Thyroid gland (tissue), 4 donors: ENCODE data around the gene UBXN2A. TPM values are rescaled to one million over a fixed set of nuclear protein-coding genes. Genes with fewer than 3 reads are reported as not detected.
A peak's percentile ranks its signal among the peaks of the same experiment; 100 is the strongest.

ENCODE experiments used
- DNase-seq, 2 donors: peaks; one replicate each; pipeline ENCODE4 v3.0.0-alpha.2; 2019
- H3K27ac ChIP-seq, 3 donors: fragments of 200-600 bp; sonication (generic); 1 replicate in 2 of 3; 2 replicates in 1 of 3; pipeline ENCODE4 v1.5.1; 2016 to 2019; ENCODE audit warnings: mild to moderate bottlenecking in 1 of 3, moderate library complexity in 1 of 3
- H3K27me3 ChIP-seq: fragments of 200-600 bp; sonication (generic); one replicate; pipeline ENCODE4 v1.5.1; 2019
- H3K36me3 ChIP-seq, 2 donors: fragments of 200-600 bp; sonication (generic); one replicate each; pipeline ENCODE4 v1.5.1; 2016 to 2019
- H3K4me1 ChIP-seq, 2 donors: fragments of 200-600 bp; sonication (generic); one replicate each; pipeline ENCODE4 v1.5.1; 2017 to 2019
- H3K4me3 ChIP-seq, 3 donors: fragments of 200-600 bp; sonication (generic); replicated peaks in 1 of 3; 1 replicate in 2 of 3; 2 replicates in 1 of 3; pipeline ENCODE4 v1.5.1; 2016; ENCODE audit warnings: mild to moderate bottlenecking in 1 of 3
- H3K9me3 ChIP-seq: fragments of 200-600 bp; sonication (generic); one replicate; pipeline ENCODE4 v1.5.1; 2017
- POLR2A ChIP-seq, 2 donors: fragments of 450-650 bp; IDR thresholded peaks; one replicate each; pipeline ENCODE4 v1.6.1; 2017; ENCODE audit warnings: antibody characterized with exemption in 2 of 2, mild to moderate bottlenecking in 2 of 2, moderate library complexity in 1 of 2
- WGBS, 2 donors: methylation state at CpG; one replicate each; pipeline ENCODE4 v1.1.5; 2017; 5-methylcytosine and 5-hydroxymethylcytosine counted together
- intact Hi-C: fragments of 100-400 bp; cut with DNase I; formaldehyde crosslinking; loops from one replicate; pipeline ENCODE4 v1.15.1; 2023
- total RNA-seq, 4 donors: library from RNA; depleted of rRNA; stranded (reverse); fragments of >200 nt; gene quantifications; one replicate each; pipeline ENCODE4 v1.2.3, GENCODE V29; 2016
- TF ChIP-seq, protein P1 (sequence below), 6 experiments: fragments of 200-600 bp in 3 of 6; fragments of 450-650 bp in 3 of 6; sonication (generic) in 3 of 6; IDR thresholded peaks; one replicate each; pipeline ENCODE4 v1.5.1; 2016 to 2019; ENCODE audit warnings: antibody characterized with exemption in 6 of 6, mild to moderate bottlenecking in 2 of 6, inconsistent platforms in 1 of 6, moderate library complexity in 1 of 6

Gene UBXN2A
- total RNA-seq, 4 donors from 2014 or later = 10.7 to 14.9 (median 13.7) TPM

DNA sequence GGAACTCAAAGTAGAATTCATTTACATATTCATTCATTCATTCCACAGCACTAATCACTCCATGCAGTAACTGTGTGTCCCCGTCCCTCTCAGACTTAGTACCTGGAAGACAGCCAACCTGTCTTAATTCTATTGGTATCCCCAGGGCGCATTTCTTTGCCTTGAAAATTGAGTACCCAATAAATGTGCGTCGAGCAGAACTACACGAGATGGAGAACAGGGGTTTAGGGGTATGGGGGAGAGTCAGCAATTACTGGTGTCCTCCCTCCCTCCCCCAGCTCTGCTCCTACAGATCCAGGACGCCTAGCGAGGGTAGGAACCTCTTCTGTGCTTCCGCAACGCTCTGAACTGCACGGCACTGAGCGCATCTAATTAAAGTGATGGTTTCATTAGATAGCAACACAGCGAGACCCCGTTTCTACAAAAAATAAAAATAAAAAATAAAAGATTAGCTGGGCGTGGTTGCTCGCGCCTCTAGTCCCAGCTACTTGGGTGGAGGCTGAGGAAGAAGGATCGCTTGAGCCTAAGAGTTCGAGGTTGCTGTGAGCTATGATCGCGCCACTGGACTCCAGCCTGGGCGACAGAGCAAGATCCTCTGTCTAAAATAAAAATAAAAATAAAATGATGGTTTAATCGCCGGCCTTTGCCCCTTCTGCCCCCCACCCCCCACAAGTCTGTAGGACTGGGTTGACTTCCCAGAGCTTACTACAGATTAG, 108.7 kb downstream of the UBXN2A start:
- peaks cover 8 to 18% of the 10 kb centered on the region in 2 donors for H3K4me1 ChIP-seq
- H3K36me3 ChIP-seq = no peaks in the 10 kb centered on the region
- H3K27ac ChIP-seq = no peak overlapping the region
- 24 to 27% methylated on average over 23 of the region's 23 CpGs for WGBS, 2 donors
- H3K4me3 ChIP-seq = peak overlapping the region in 2 of 3 donors; percentile 67 to 79
- intact Hi-C loops = no loop called here
- no peaks in the 10 kb centered on the region for H3K27me3 ChIP-seq
- TF ChIP-seq, protein P1, sequence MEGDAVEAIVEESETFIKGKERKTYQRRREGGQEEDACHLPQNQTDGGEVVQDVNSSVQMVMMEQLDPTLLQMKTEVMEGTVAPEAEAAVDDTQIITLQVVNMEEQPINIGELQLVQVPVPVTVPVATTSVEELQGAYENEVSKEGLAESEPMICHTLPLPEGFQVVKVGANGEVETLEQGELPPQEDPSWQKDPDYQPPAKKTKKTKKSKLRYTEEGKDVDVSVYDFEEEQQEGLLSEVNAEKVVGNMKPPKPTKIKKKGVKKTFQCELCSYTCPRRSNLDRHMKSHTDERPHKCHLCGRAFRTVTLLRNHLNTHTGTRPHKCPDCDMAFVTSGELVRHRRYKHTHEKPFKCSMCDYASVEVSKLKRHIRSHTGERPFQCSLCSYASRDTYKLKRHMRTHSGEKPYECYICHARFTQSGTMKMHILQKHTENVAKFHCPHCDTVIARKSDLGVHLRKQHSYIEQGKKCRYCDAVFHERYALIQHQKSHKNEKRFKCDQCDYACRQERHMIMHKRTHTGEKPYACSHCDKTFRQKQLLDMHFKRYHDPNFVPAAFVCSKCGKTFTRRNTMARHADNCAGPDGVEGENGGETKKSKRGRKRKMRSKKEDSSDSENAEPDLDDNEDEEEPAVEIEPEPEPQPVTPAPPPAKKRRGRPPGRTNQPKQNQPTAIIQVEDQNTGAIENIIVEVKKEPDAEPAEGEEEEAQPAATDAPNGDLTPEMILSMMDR (IDR thresholded peaks at IDR 0.05) = no peak
- no peak for TF ChIP-seq POLR2A (IDR thresholded peaks at IDR 0.05)
- no peaks in the 10 kb centered on the region for H3K9me3 ChIP-seq
- DNase-seq = no peak

DNA sequence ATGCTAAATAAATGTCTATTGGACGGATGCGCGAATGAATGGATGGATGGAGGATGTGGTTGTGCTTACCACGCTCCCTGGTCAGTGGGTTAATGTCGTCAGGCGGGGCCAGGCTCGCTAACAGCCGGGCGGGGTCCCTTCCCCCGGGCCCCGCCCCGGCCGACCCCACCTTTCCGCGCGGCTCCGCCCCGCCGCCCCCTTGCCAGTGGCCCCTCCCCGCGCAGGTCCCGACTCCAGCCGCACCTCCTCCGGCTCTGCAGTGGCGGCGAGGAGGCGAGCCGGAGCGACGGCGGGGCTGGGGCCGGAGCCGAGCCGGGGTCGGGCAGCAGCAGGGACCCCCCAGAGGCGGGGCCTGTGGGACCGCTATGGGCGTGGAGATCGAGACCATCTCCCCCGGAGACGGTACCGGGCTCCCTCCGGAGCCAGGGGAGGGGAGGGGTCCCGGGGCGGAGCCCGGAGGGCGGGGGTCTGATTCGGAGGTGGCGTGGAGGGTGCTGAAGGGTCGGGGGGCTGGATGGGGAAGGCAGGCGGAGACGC, 109.3 kb downstream of the UBXN2A start, which contains the start of gene FKBP1B:
TSS of gene FKBP1B (plus strand) at position 257 of the 537 bp plus-strand sequence. CDS start at position 366, 109 bp downstream.
- Histone ChIP-seq H3K27ac (peak within 1 kb of the TSS in 2 of 3 donors; percentile 56 to 61), H3K36me3 (no peaks in the 10 kb centered on the region), H3K4me1 (peaks cover 8 to 18% of the 10 kb centered on the region in 2 donors), H3K4me3 (peak within 1 kb of the TSS; percentile 67 to 79 (median 77)), H3K9me3 (no peaks in the 10 kb centered on the region), H3K27me3 (no peaks in the 10 kb centered on the region)
- peak; percentile 59 to 67 for DNase-seq
- 1 to 2% methylated on average over 5 to 14 of the region's 52 CpGs for WGBS, 2 donors
- intact Hi-C loops = no loop called here
- TF ChIP-seq POLR2A (IDR thresholded peaks at IDR 0.05) = peak in 1 of 2 donors; percentile 69
- TF ChIP-seq, protein P1 (IDR thresholded peaks at IDR 0.05) = no peak

DNA sequence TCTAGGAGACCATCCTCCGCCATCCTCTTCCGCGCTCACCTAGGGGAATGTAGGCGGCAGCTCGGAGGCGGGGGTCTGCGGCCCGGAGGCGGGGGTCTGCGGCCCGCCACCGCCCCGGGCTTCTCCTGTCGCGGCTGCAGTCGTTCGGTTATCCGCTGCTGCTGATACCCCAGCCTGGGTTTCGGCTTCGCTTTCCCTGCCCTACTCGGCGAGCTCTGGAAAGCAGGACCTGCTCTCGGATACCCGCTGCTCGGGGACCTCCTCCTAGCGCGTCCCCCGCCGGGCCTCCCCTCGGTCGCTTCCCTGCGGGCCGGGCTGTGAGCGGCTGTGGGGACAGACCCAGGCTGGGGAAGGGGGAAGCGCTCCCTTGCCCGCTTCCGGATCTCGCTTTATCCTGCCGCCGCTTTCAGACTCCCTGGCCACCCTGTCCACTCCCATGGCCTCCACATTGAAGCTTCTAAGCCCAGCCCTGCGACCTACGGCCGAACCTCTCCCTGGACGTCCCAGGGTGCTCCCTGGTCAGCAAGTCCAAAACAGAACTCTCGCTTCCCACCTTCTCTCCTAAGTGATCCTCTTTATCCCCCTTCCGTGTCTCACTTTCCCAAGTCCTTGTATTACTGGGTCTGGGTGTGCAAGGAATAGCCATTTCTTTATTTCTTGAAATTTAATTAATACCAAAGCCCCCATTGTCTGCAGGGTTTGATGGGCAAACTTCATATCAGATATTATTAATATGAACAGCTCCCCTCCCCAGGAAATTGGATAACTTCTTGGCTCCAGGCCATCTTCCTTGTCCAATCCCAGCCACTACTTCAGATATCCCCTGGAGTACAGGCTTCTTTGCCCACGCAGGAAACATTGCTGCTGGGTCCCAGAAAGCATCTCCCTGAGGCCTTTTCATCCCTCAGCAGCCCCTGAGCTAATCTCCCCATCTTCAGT, 110.0 kb downstream of the UBXN2A start:
- intact Hi-C loops = no loop called here
- DNase-seq = peak; percentile 18 to 24

DNA sequence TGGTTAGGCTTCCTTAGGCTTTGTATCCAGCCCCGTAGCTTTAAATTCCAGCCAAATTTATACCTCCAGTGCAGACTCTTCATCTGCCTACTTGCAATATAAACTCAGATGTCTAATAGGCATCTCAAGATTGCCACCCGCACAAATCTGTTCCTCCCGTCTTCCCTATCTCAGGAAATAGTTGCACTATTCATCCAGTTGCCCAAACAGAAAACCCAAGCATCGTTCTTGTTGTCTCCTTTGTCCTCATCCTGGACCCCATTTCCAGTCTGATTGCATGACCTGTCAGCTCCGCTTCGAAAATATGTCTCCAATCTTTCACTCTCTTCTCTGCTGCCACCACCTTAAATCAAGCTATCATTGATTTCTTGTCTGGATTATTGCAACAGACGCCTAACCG, 111.6 kb downstream of the UBXN2A start:
- Histone ChIP-seq H3K4me1 (peaks cover 8 to 12% of the 10 kb centered on the region in 2 donors), H3K36me3 (no peaks in the 10 kb centered on the region), H3K27ac (no peak overlapping the region), H3K27me3 (no peaks in the 10 kb centered on the region), H3K9me3 (no peaks in the 10 kb centered on the region), H3K4me3 (no peak overlapping the region)
- intact Hi-C loops = no loop called here
- no peak for DNase-seq
- TF ChIP-seq POLR2A (IDR thresholded peaks at IDR 0.05) = no peak
- TF ChIP-seq, protein P1 (IDR thresholded peaks at IDR 0.05) = no peak
- 88% methylated on average over 8 of the region's 8 CpGs for WGBS, 2 donors

More for the DNA sequence above, 110.0 kb downstream of the UBXN2A start:
- Histone ChIP-seq H3K4me3 (peak overlapping the region; percentile 67 to 79 (median 77)), H3K36me3 (no peaks in the 10 kb centered on the region), H3K27me3 (no peaks in the 10 kb centered on the region), H3K4me1 (peaks cover 8 to 18% of the 10 kb centered on the region in 2 donors), H3K27ac (peak overlapping the region in 2 of 3 donors; percentile 56 to 61), H3K9me3 (no peaks in the 10 kb centered on the region)
- TF ChIP-seq, protein P1 (IDR thresholded peaks at IDR 0.05) = no peak
- no peak for TF ChIP-seq POLR2A (IDR thresholded peaks at IDR 0.05)
- 6 to 10% methylated on average over 19 to 27 of the region's 47 CpGs for WGBS, 2 donors
